ENCODE results near the gene ADGRA3. TPM values are rescaled to one million over a fixed set of nuclear protein-coding genes. Genes with fewer than 3 reads are reported as not detected.

The ADGRA3 gene
- polyA plus RNA-seq, 3 donors: 0.07 TPM; not detected in 2

DNA sequence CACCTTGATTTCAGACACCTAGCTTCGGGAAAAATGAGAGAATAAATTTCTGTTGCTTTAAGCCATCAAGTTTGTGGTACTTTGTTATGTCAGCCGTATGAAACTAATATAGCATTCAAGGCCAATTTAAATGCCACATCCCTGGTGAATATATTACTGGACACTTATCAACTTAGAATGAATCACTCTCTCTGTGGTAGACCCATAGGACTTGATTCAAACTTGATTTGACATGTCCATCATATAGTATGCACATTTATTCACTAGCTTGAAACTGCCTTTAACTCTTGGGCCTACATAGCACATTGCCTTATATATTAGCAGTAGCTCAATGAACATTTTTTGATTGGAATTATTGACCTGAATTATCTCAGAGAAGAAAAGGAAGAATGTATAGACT lies 172.3 kb downstream of the ADGRA3 start:
- Histone ChIP-seq H3K4me2 (replicated peaks; ENCODE audit: extremely low read depth, low read length, poor library complexity, severe bottlenecking) (no peak overlapping the region), H3K27ac (ENCODE audit: low read depth in 1 of 2, low read length in 2 of 2) (no peak overlapping the region), H3K79me2 (ENCODE audit: insufficient read depth, low read length) (no peaks in the 10 kb centered on the region), H3K4me1 (ENCODE audit: control insufficient read depth in 1 of 2, insufficient read depth in 2 of 2, low read length in 2 of 2) (no peaks in the 10 kb centered on the region), H2AFZ (ENCODE audit: insufficient read depth, low read depth, low read length, poor library complexity, severe bottlenecking) (no peak overlapping the region), H4K20me1 (ENCODE audit: insufficient read depth, low read length) (no peaks in the 10 kb centered on the region), H3K9ac (ENCODE audit: insufficient read depth, low read length, poor library complexity, severe bottlenecking) (no peak overlapping the region), H3K36me3 (replicated peaks in 1 of 2; ENCODE audit: control insufficient read depth in 1 of 2, insufficient read depth in 2 of 2, low read length in 2 of 2) (no peaks in the 10 kb centered on the region), H3K4me3 (replicated peaks in 1 of 3; ENCODE audit: low read depth in 2 of 3, low read length in 3 of 3) (no peak overlapping the region), H3K27me3 (ENCODE audit: control insufficient read depth in 2 of 2, insufficient read depth in 2 of 2, low read length in 2 of 2) (no peaks in the 10 kb centered on the region), H3K9me3 (replicated peaks in 1 of 2; ENCODE audit: control insufficient read depth in 1 of 2, insufficient read depth in 1 of 2, low read length in 2 of 2) (peaks cover 0 to 7% of the 10 kb centered on the region in 2 donors)
- intact Hi-C loops (cut with micrococcal nuclease): no loop called here
- no peaks in the 10 kb centered on the region for H3K36me3 Mint-ChIP-seq
- peaks cover 0 to 10% (median 5%) of the 10 kb centered on the region in 7 donors for H3K9me3 Mint-ChIP-seq
- H3K27me3 Mint-ChIP-seq (ENCODE audit: low read depth in 3 of 3): peaks cover 0 to 1% (median 0%) of the 10 kb centered on the region in 3 donors
- TF ChIP-seq, protein P1, sequence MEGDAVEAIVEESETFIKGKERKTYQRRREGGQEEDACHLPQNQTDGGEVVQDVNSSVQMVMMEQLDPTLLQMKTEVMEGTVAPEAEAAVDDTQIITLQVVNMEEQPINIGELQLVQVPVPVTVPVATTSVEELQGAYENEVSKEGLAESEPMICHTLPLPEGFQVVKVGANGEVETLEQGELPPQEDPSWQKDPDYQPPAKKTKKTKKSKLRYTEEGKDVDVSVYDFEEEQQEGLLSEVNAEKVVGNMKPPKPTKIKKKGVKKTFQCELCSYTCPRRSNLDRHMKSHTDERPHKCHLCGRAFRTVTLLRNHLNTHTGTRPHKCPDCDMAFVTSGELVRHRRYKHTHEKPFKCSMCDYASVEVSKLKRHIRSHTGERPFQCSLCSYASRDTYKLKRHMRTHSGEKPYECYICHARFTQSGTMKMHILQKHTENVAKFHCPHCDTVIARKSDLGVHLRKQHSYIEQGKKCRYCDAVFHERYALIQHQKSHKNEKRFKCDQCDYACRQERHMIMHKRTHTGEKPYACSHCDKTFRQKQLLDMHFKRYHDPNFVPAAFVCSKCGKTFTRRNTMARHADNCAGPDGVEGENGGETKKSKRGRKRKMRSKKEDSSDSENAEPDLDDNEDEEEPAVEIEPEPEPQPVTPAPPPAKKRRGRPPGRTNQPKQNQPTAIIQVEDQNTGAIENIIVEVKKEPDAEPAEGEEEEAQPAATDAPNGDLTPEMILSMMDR (IDR thresholded peaks at IDR 0.05): no peak
- no peaks in the 10 kb centered on the region for H3K4me1 Mint-ChIP-seq
- no peak overlapping the region for H3K4me3 Mint-ChIP-seq
- DNase-seq: no peak
- H3K27ac Mint-ChIP-seq: no peak overlapping the region
- WGBS (ENCODE audit: insufficient coverage): no CpG with 5 or more reads among the region's 2 CpGs

DNA sequence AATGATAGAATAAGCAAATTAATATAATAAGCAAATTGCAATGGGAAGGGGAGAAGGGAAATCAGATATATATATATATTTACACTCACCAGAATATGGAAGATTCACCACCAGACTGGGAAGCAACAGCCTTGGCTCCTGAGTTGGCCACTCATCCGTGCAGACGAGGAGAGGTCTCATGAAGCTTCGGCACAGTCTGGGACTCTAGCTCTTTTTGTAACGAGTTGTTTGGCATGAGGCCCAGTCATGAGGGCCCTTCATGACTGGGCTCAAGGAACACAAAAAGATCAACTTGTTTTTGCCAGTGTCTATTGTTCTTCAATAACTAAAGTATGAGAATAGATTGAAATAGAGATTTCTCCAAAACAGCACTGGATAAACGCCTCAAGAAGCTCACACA lies 176.4 kb downstream of the ADGRA3 start:
- no peaks in the 10 kb centered on the region for H3K36me3 Mint-ChIP-seq
- H3K4me1 Mint-ChIP-seq: no peaks in the 10 kb centered on the region
- TF ChIP-seq, protein P1 (IDR thresholded peaks at IDR 0.05): no peak
- H3K9ac ChIP-seq (ENCODE audit: insufficient read depth, low read length, poor library complexity, severe bottlenecking): no peak overlapping the region
- H3K27ac Mint-ChIP-seq: no peak overlapping the region
- 100% methylated on average over 3 of the region's 5 CpGs for WGBS (ENCODE audit: insufficient coverage)
- intact Hi-C loops (cut with micrococcal nuclease): no loop called here
- peaks cover 0 to 7% of the 10 kb centered on the region in 2 donors for H3K9me3 ChIP-seq (replicated peaks in 1 of 2; ENCODE audit: control insufficient read depth in 1 of 2, insufficient read depth in 1 of 2, low read length in 2 of 2)
- H3K36me3 ChIP-seq (replicated peaks in 1 of 2; ENCODE audit: control insufficient read depth in 1 of 2, insufficient read depth in 2 of 2, low read length in 2 of 2): no peaks in the 10 kb centered on the region
- H3K79me2 ChIP-seq (ENCODE audit: insufficient read depth, low read length): no peaks in the 10 kb centered on the region
- H3K27ac ChIP-seq (ENCODE audit: low read depth in 1 of 2, low read length in 2 of 2): no peak overlapping the region
- no peak overlapping the region for H3K4me3 Mint-ChIP-seq
- no peaks in the 10 kb centered on the region for H4K20me1 ChIP-seq (ENCODE audit: insufficient read depth, low read length)
- no peak for DNase-seq
- H2AFZ ChIP-seq (ENCODE audit: insufficient read depth, low read depth, low read length, poor library complexity, severe bottlenecking): no peak overlapping the region
- H3K4me3 ChIP-seq (replicated peaks in 1 of 3; ENCODE audit: low read depth in 2 of 3, low read length in 3 of 3): no peak overlapping the region
- no peaks in the 10 kb centered on the region for H3K27me3 ChIP-seq (ENCODE audit: control insufficient read depth in 2 of 2, insufficient read depth in 2 of 2, low read length in 2 of 2)
- H3K9me3 Mint-ChIP-seq: peaks cover 0 to 11% (median 5%) of the 10 kb centered on the region in 7 donors
- H3K4me1 ChIP-seq (ENCODE audit: control insufficient read depth in 1 of 2, insufficient read depth in 2 of 2, low read length in 2 of 2): no peaks in the 10 kb centered on the region
- H3K4me2 ChIP-seq (replicated peaks; ENCODE audit: extremely low read depth, low read length, poor library complexity, severe bottlenecking): no peak overlapping the region
- peaks cover 0 to 1% (median 0%) of the 10 kb centered on the region in 3 donors for H3K27me3 Mint-ChIP-seq (ENCODE audit: low read depth in 3 of 3)
